ENCODE data around the gene BABAM2. TPM values are rescaled to one million over a fixed set of nuclear protein-coding genes. Genes with fewer than 3 reads are reported as not detected.

Gene BABAM2
- total and polyA plus RNA-seq, 10 of the 15 experiments (the other 5 are each of a cell fraction or from before 2014, with no cell fraction given): 30.7 to 59.9 (median 44.5) TPM

DNA sequence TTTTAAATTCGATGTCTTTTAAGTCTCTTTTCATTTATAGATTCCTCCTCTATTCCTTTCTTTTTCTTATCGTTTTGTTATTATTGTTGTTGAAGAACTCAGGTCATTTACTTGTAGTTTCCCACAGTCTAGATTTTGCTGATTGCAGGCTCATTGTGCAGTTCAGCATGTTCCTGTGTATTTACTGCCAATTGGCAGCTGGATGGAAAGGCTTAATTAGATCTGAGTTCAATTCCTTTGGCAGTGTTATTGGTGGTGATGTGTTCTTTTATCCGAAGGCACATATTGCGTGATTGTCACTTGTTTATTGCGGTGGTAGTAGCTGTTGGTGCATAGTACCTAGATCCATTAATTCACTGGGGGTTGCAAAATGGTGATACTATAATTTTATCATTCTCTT lies 180.7 kb downstream of the BABAM2 start:
- no peaks in the 10 kb centered on the region for H3K36me3 ChIP-seq (ENCODE audit: control insufficient read depth in 2 of 2, insufficient read depth in 2 of 2, low read length in 1 of 2)
- intact Hi-C loops (cut with micrococcal nuclease; ENCODE audit: unreplicated experiment) (no loop called here), in situ Hi-C loops (cut with MboI) (no loop called here)
- H3K4me2 ChIP-seq (ENCODE audit: control insufficient read depth, insufficient read depth): no peak overlapping the region
- FAIRE-seq: no peak
- H3K9me3 ChIP-seq (replicated peaks; ENCODE audit: control insufficient read depth, insufficient read depth, low read length): no peaks in the 10 kb centered on the region
- no peak for TF ChIP-seq SRF (IDR thresholded peaks at IDR 0.05; ENCODE audit: low read depth in 2 of 2, low read length in 2 of 2)
- H3K27ac ChIP-seq (ENCODE audit: control insufficient read depth, insufficient read depth): no peak overlapping the region
- no TSS peak for BruUV-seq (replicated peaks)
- WGBS (ENCODE audit: insufficient coverage, insufficient replicate concordance, low lambda C conversion rate, missing lambda C conversion rate): 58% methylated on average over 5 of the region's 5 CpGs
- no peak for ATAC-seq
- ChIA-PET POLR2A (no interaction called here), RAD21 (ENCODE audit: unreplicated experiment) (no interaction called here), CTCF (no interaction called here), SMC1A (ENCODE audit: uncharacterized antibody, unreplicated experiment) (no interaction called here)
- no peaks in the 10 kb centered on the region for H3K27me3 ChIP-seq (replicated peaks in 1 of 2; ENCODE audit: control insufficient read depth in 2 of 2, insufficient read depth in 2 of 2, low read length in 1 of 2)
- DNase-seq (ENCODE audit: low read depth, low spot score): no peak
- no peaks in the 10 kb centered on the region for H4K20me1 ChIP-seq (ENCODE audit: control insufficient read depth, insufficient read depth)
- no peaks in the 10 kb centered on the region for H3K4me1 ChIP-seq (ENCODE audit: control insufficient read depth, insufficient read depth, low read length)
- H3K9ac ChIP-seq (ENCODE audit: control insufficient read depth, insufficient read depth, low read length): no peak overlapping the region
- H3K4me3 ChIP-seq: no peak overlapping the region
- no peak overlapping the region for H2AFZ ChIP-seq (ENCODE audit: control insufficient read depth, low read depth, low read length)
- no peaks in the 10 kb centered on the region for H3K79me2 ChIP-seq (ENCODE audit: control insufficient read depth, insufficient read depth, low read length)

DNA sequence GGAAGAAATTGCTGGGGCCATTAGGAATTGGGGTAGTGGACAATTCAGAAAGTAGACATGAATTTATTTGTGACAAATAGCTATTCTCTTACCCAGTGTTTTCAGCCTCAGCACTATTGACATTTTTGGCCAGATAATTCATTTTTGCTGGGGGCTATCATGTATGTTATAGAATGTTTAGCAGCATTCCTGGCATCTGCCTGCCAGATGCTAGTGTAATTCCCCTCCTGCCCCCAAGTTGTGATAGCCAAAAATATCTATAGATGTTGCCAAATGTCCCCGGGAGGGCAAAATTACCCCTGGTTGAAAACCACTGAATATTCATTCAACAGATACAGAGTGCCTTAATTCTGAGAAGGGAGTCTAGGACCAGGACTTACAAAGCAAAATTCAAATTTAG lies 183.6 kb downstream of the BABAM2 start:
- 6% methylated on average over 1 of the region's 1 CpG for WGBS (ENCODE audit: insufficient coverage, insufficient replicate concordance, low lambda C conversion rate, missing lambda C conversion rate)
- Histone ChIP-seq H2AFZ (ENCODE audit: control insufficient read depth, low read depth, low read length) (no peak overlapping the region), H3K27ac (ENCODE audit: control insufficient read depth, insufficient read depth) (no peak overlapping the region), H3K9me3 (replicated peaks; ENCODE audit: control insufficient read depth, insufficient read depth, low read length) (no peaks in the 10 kb centered on the region), H3K36me3 (ENCODE audit: control insufficient read depth in 2 of 2, insufficient read depth in 2 of 2, low read length in 1 of 2) (no peaks in the 10 kb centered on the region), H3K27me3 (replicated peaks in 1 of 2; ENCODE audit: control insufficient read depth in 2 of 2, insufficient read depth in 2 of 2, low read length in 1 of 2) (no peaks in the 10 kb centered on the region), H3K4me3 (no peak overlapping the region), H3K9ac (ENCODE audit: control insufficient read depth, insufficient read depth, low read length) (no peak overlapping the region), H4K20me1 (ENCODE audit: control insufficient read depth, insufficient read depth) (no peaks in the 10 kb centered on the region), H3K4me2 (ENCODE audit: control insufficient read depth, insufficient read depth) (no peak overlapping the region), H3K4me1 (ENCODE audit: control insufficient read depth, insufficient read depth, low read length) (no peaks in the 10 kb centered on the region), H3K79me2 (ENCODE audit: control insufficient read depth, insufficient read depth, low read length) (no peaks in the 10 kb centered on the region)
- ATAC-seq (no peak), FAIRE-seq (no peak), DNase-seq (ENCODE audit: low read depth, low spot score) (no peak)
- SMC1A ChIA-PET (ENCODE audit: uncharacterized antibody, unreplicated experiment): no interaction called here
- CTCF ChIA-PET: no interaction called here
- RAD21 ChIA-PET (ENCODE audit: unreplicated experiment): no interaction called here
- POLR2A ChIA-PET: no interaction called here
- in situ Hi-C loops (cut with MboI): no loop called here
- intact Hi-C loops (cut with micrococcal nuclease; ENCODE audit: unreplicated experiment): no loop called here
- no TSS peak for BruUV-seq (replicated peaks)
- TF ChIP-seq, protein P1, sequence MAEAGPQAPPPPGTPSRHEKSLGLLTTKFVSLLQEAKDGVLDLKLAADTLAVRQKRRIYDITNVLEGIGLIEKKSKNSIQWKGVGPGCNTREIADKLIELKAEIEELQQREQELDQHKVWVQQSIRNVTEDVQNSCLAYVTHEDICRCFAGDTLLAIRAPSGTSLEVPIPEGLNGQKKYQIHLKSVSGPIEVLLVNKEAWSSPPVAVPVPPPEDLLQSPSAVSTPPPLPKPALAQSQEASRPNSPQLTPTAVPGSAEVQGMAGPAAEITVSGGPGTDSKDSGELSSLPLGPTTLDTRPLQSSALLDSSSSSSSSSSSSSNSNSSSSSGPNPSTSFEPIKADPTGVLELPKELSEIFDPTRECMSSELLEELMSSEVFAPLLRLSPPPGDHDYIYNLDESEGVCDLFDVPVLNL (IDR thresholded peaks at IDR 0.05; ENCODE audit: low read depth, low read length): no peak
- TF ChIP-seq SPI1 (IDR thresholded peaks at IDR 0.05; ENCODE audit: borderline replicate concordance, insufficient read depth, low read depth, low read length) (no peak), CREM (IDR thresholded peaks at IDR 0.05; ENCODE audit: low read depth) (no peak)
- TF ChIP-seq, protein P2, sequence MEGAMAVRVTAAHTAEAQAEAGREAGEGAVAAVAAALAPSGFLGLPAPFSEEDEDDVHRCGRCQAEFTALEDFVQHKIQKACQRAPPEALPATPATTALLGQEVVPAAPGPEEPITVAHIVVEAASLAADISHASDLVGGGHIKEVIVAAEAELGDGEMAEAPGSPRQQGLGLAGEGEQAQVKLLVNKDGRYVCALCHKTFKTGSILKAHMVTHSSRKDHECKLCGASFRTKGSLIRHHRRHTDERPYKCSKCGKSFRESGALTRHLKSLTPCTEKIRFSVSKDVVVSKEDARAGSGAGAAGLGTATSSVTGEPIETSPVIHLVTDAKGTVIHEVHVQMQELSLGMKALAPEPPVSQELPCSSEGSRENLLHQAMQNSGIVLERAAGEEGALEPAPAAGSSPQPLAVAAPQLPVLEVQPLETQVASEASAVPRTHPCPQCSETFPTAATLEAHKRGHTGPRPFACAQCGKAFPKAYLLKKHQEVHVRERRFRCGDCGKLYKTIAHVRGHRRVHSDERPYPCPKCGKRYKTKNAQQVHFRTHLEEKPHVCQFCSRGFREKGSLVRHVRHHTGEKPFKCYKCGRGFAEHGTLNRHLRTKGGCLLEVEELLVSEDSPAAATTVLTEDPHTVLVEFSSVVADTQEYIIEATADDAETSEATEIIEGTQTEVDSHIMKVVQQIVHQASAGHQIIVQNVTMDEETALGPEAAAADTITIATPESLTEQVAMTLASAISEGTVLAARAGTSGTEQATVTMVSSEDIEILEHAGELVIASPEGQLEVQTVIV (IDR thresholded peaks at IDR 0.05; ENCODE audit: borderline replicate concordance, partially characterized antibody): no peak
